Skeletal muscle tissue (tissue), 1 donor: ENCODE measurements around the gene SNX20. TPM values are rescaled to one million over a fixed set of nuclear protein-coding genes. Genes with fewer than 3 reads are reported as not detected.

Experiments
- total RNA-seq: library from RNA; depleted of rRNA; stranded (reverse); fragments of >200 nt; gene quantifications from one replicate; pipeline ENCODE4 v1.2.3, GENCODE V29; 2014

The SNX20 gene
- total RNA-seq, 1 donor from 2014 or later = 1.0 TPM

Other genes starting within 250 kb of the SNX20 start
- 2.1 TPM for gene NKD1, start 132.9 kb downstream of the SNX20 start, total RNA-seq
- gene NOD2, start 12.3 kb upstream of the SNX20 start, total RNA-seq = 0.52 TPM
- 32.4 TPM for gene CYLD, start 60.8 kb upstream of the SNX20 start, total RNA-seq